ENCODE data around the gene KIF5C. TPM values are rescaled to one million over a fixed set of nuclear protein-coding genes. Genes with fewer than 3 reads are reported as not detected.

Gene KIF5C
- total RNA-seq, 2 experiments from 2014 or later, result 10.2 to 11.1 TPM

- ChIA-PET POLR2A (no interaction called here), CTCF (interaction anchor here (0.8 to 2.9 kb wide), 6 partner anchors 9 to 275 kb away, joined by 3 to 16 read pairs (median 3); no protein-coding TSS in a partner anchor)
- TF ChIP-seq CTCF (IDR thresholded peaks at IDR 0.05), result no peak
- no peaks in the 10 kb centered on the region for H3K4me1 Mint-ChIP-seq (ENCODE audit: low read depth)
- H3K9me3 Mint-ChIP-seq, result no peaks in the 10 kb centered on the region
- intact Hi-C loops (cut with micrococcal nuclease), result no loop called here
- no peak within 1 kb of the TSS for H3K4me3 Mint-ChIP-seq
- H3K27me3 Mint-ChIP-seq, result peaks cover 50% of the 10 kb centered on the region
- H3K36me3 Mint-ChIP-seq (ENCODE audit: low read depth), result no peaks in the 10 kb centered on the region
- no peak within 1 kb of the TSS for H3K27ac Mint-ChIP-seq
- peak; percentile 37 for ATAC-seq
- no peak for DNase-seq
These were observed 163.6 kb downstream of the KIF5C start, which contains the start of gene LYPD6B for GRCh38 chr2:149038442-149039212. TSS of gene LYPD6B (plus strand) at chr2:149038699. CDS start at chr2:149130949, 92,250 bp downstream.

GRCh38 chr2:149039213-149039724, 164.2 kb downstream of the KIF5C start:
- ChIA-PET POLR2A (no interaction called here), CTCF (interaction anchor here (0.9 to 2.9 kb wide), 9 partner anchors 8 to 522 kb away, joined by 3 to 16 read pairs (median 3); no protein-coding TSS in a partner anchor)
- Mint-ChIP-seq H3K9me3 (no peaks in the 10 kb centered on the region), H3K36me3 (ENCODE audit: low read depth) (no peaks in the 10 kb centered on the region), H3K4me3 (no peak overlapping the region), H3K4me1 (ENCODE audit: low read depth) (no peaks in the 10 kb centered on the region), H3K27me3 (peaks cover 49% of the 10 kb centered on the region), H3K27ac (no peak overlapping the region)
- DNase-seq, result no peak
- intact Hi-C loops (cut with micrococcal nuclease), result no loop called here
- ATAC-seq, result no peak
- TF ChIP-seq CTCF (IDR thresholded peaks at IDR 0.05), result no peak

GRCh38 chr2:149040451-149040850, 165.4 kb downstream of the KIF5C start:
- peak; percentile 75 for DNase-seq
- no peak overlapping the region for H3K4me3 Mint-ChIP-seq
- H3K27me3 Mint-ChIP-seq, result peaks cover 49% of the 10 kb centered on the region
- TF ChIP-seq CTCF (IDR thresholded peaks at IDR 0.05), result peak; percentile 68
- CTCF ChIA-PET, result interaction anchor here (0.6 to 1.5 kb wide), 8 partner anchors 9 to 368 kb away, joined by 3 to 6 read pairs (median 4); no protein-coding TSS in a partner anchor
- no peaks in the 10 kb centered on the region for H3K4me1 Mint-ChIP-seq (ENCODE audit: low read depth)
- no peak overlapping the region for H3K27ac Mint-ChIP-seq
- no peaks in the 10 kb centered on the region for H3K9me3 Mint-ChIP-seq
- POLR2A ChIA-PET, result interaction anchor here (0.7 kb wide), 1 partner anchor 709 kb away, joined by 3 read pairs; no protein-coding TSS in a partner anchor
- intact Hi-C loops (cut with micrococcal nuclease), result no loop called here
- H3K36me3 Mint-ChIP-seq (ENCODE audit: low read depth), result no peaks in the 10 kb centered on the region
- no peak for ATAC-seq

- TF ChIP-seq CTCF (IDR thresholded peaks at IDR 0.05), result no peak
- DNase-seq (no peak), ATAC-seq (no peak)
- Mint-ChIP-seq H3K4me1 (ENCODE audit: low read depth) (no peaks in the 10 kb centered on the region), H3K4me3 (no peak overlapping the region), H3K9me3 (peaks cover 4% of the 10 kb centered on the region), H3K36me3 (ENCODE audit: low read depth) (no peaks in the 10 kb centered on the region), H3K27me3 (peaks cover 46% of the 10 kb centered on the region), H3K27ac (no peak overlapping the region)
- intact Hi-C loops (cut with micrococcal nuclease), result no loop called here
- CTCF ChIA-PET, result interaction anchor here (0.6 to 1.5 kb wide), 9 partner anchors 10 to 520 kb away, joined by 3 to 5 read pairs (median 4); no protein-coding TSS in a partner anchor
- POLR2A ChIA-PET, result no interaction called here
These were observed 166.5 kb downstream of the KIF5C start for GRCh38 chr2:149041482-149041881.

DNA sequence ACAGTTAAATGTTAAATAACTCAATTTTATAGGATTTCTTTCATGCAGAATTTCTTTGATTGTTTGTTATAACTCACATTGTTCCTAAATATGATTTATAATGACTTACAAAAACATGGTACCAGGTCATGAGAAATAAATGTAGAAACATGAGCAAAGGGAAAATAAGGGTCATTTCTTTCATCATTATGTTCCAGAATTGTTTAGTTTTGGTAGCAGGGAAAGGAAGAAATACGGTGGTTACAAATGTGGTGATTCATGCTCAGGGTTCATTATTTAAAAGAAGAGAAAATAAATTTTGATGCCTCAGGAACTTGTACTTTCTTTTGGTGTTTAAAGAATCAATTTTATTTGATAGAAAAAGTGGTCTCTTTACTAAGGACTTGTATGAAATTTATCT, 167.9 kb downstream of the KIF5C start:
- no peak for ATAC-seq
- no peak for TF ChIP-seq CTCF (IDR thresholded peaks at IDR 0.05)
- Mint-ChIP-seq H3K9me3 (peaks cover 10% of the 10 kb centered on the region), H3K4me3 (no peak overlapping the region), H3K27me3 (peaks cover 34% of the 10 kb centered on the region), H3K27ac (no peak overlapping the region), H3K36me3 (ENCODE audit: low read depth) (no peaks in the 10 kb centered on the region), H3K4me1 (ENCODE audit: low read depth) (no peaks in the 10 kb centered on the region)
- ChIA-PET CTCF (no interaction called here), POLR2A (no interaction called here)
- intact Hi-C loops (cut with micrococcal nuclease), result no loop called here
- DNase-seq, result no peak

All from activated CD8-positive, alpha-beta T cell treated with anti-CD3 and anti-CD28 coated beads for 36 hours (primary cell).